OCI-LY3 (cell line): Measurements from ENCODE around the gene CCDC90B.
"Not testable (repeated sequence)": the region's sequence is repeated elsewhere in the genome, so short reads cannot be mapped to it uniquely, and the experiment has no call there.

ENCODE experiments used
- H2AFZ ChIP-seq: fragments of 200-600, 300-600 bp; shearing (Covaris generic); 2 replicates; pipeline ENCODE4 v1.6.0; 2014; ENCODE audit warnings: antibody characterized with exemption, low read depth, low read length
- H3K27ac ChIP-seq: fragments of 200-600, 300-600 bp; sonication (generic); 2 replicates; pipeline ENCODE4 v1.5.1; 2014; ENCODE audit warnings: mild to moderate bottlenecking, low read length, moderate library complexity, mixed read lengths
- H3K27me3 ChIP-seq: fragments of 200-600, 300-600 bp; sonication (generic); 2 replicates; pipeline ENCODE4 v1.6.1; 2014; ENCODE audit warnings: low read depth, low read length, mixed read lengths
- H3K36me3 ChIP-seq: fragments of 200-600, 300-600 bp; sonication (generic); replicated peaks from 2 replicates; pipeline ENCODE3; 2014; ENCODE audit warnings: low read depth, low read length, mixed read lengths
- H3K4me1 ChIP-seq: fragments of 300-600, 200-600 bp; sonication (generic); 2 replicates; pipeline ENCODE4 v1.6.1; 2014; ENCODE audit warnings: low read length, mixed read lengths
- H3K4me2 ChIP-seq: fragments of 200-600, 300-600 bp; sonication (generic); 2 replicates; pipeline ENCODE4 v1.6.1; 2014; ENCODE audit warnings: low read length, mixed read lengths
- H3K4me3 ChIP-seq: fragments of 300-600, 200-600 bp; sonication (generic); 2 replicates; pipeline ENCODE4 v1.5.1; 2014; ENCODE audit warnings: antibody characterized with exemption, mild to moderate bottlenecking, low read length, moderate library complexity
- H3K79me2 ChIP-seq: fragments of 300-600, 200-600 bp; shearing (Covaris generic); 2 replicates; pipeline ENCODE4 v1.6.1; 2014; ENCODE audit warnings: mild to moderate bottlenecking, low read length, mixed read lengths
- H3K9ac ChIP-seq: fragments of 300-600, 200-600 bp; shearing (Covaris generic); 2 replicates; pipeline ENCODE4 v1.6.0; 2014; ENCODE audit warnings: mild to moderate bottlenecking, low read length, moderate library complexity
- H3K9me3 ChIP-seq: fragments of 200-600, 300-600 bp; shearing (Covaris generic); 2 replicates; pipeline ENCODE4 v1.6.1; 2014; ENCODE audit warnings: low read length, mixed read lengths; ENCODE audit not compliant: insufficient read depth
- H4K20me1 ChIP-seq: fragments of 200-600, 300-600 bp; sonication (generic); 2 replicates; pipeline ENCODE4 v1.6.1; 2016; ENCODE audit warnings: low read length, mixed read lengths; ENCODE audit not compliant: insufficient read depth
- CTCF ChIP-seq: fragments of 200-600, 300-600 bp; sonication (generic); IDR thresholded peaks from 2 replicates; pipeline ENCODE4 v1.5.1; 2014; ENCODE audit warnings: antibody characterized with exemption, low read length, low read depth
- EZH2phosphoT487 ChIP-seq: fragments of 200-600 bp; shearing (Covaris generic); IDR thresholded peaks from 2 replicates; pipeline ENCODE4 v1.6.1; 2018; ENCODE audit warnings: antibody characterized with exemption, mixed run types, low read depth

The CCDC90B gene

GRCh38 chr11:83280256-83280655 lies 5.9 kb downstream of the CCDC90B start:
- Histone ChIP-seq H3K4me1 (peaks cover 11% of the 10 kb centered on the region), H2AFZ (no peak overlapping the region), H4K20me1 (no peaks in the 10 kb centered on the region), H3K27me3 (no peaks in the 10 kb centered on the region), H3K4me3 (no peak overlapping the region), H3K79me2 (peaks cover 14% of the 10 kb centered on the region), H3K9ac (no peak overlapping the region), H3K36me3 (peaks cover 3% of the 10 kb centered on the region), H3K9me3 (no peaks in the 10 kb centered on the region), H3K27ac (no peak overlapping the region), H3K4me2 (no peak overlapping the region)
- no peak for TF ChIP-seq EZH2phosphoT487
- TF ChIP-seq CTCF = no peak

GRCh38 chr11:83278351-83278750 lies 7.8 kb downstream of the CCDC90B start:
- H3K9ac ChIP-seq = no peak overlapping the region
- no peaks in the 10 kb centered on the region for H4K20me1 ChIP-seq
- H3K27me3 ChIP-seq = no peaks in the 10 kb centered on the region
- H3K9me3 ChIP-seq = no peaks in the 10 kb centered on the region
- TF ChIP-seq CTCF (no peak), EZH2phosphoT487 (no peak)
- no peaks in the 10 kb centered on the region for H3K4me1 ChIP-seq
- H3K4me3 ChIP-seq = no peak overlapping the region
- no peak overlapping the region for H3K4me2 ChIP-seq
- H3K79me2 ChIP-seq = no peaks in the 10 kb centered on the region
- no peak overlapping the region for H3K27ac ChIP-seq
- H2AFZ ChIP-seq = no peak overlapping the region
- peaks cover 6% of the 10 kb centered on the region for H3K36me3 ChIP-seq

GRCh38 chr11:83275888-83276641 lies 10.1 kb downstream of the CCDC90B start:
- H3K36me3 ChIP-seq = peaks cover 15% of the 10 kb centered on the region
- H3K4me3 ChIP-seq = no peak overlapping the region
- H3K27me3 ChIP-seq = no peaks in the 10 kb centered on the region
- H3K27ac ChIP-seq = no peak overlapping the region
- no peaks in the 10 kb centered on the region for H3K9me3 ChIP-seq
- H3K9ac ChIP-seq = no peak overlapping the region
- no peak for TF ChIP-seq EZH2phosphoT487
- no peak for TF ChIP-seq CTCF
- H2AFZ ChIP-seq = no peak overlapping the region
- H4K20me1 ChIP-seq = no peaks in the 10 kb centered on the region
- H3K4me1 ChIP-seq = no peaks in the 10 kb centered on the region
- H3K4me2 ChIP-seq = no peak overlapping the region
- H3K79me2 ChIP-seq = no peaks in the 10 kb centered on the region

- H3K27me3 ChIP-seq = no peaks in the 10 kb centered on the region
- no peak overlapping the region for H2AFZ ChIP-seq
- peaks cover 12% of the 10 kb centered on the region for H3K36me3 ChIP-seq
- H3K4me2 ChIP-seq = no peak overlapping the region
- H3K4me1 ChIP-seq = no peaks in the 10 kb centered on the region
- no peak overlapping the region for H3K27ac ChIP-seq
- H3K9ac ChIP-seq = no peak overlapping the region
- no peaks in the 10 kb centered on the region for H4K20me1 ChIP-seq
- H3K4me3 ChIP-seq = no peak overlapping the region
- H3K9me3 ChIP-seq = no peaks in the 10 kb centered on the region
- H3K79me2 ChIP-seq = no peaks in the 10 kb centered on the region
- TF ChIP-seq EZH2phosphoT487 (no peak), CTCF (no peak)
These were observed 13.5 kb downstream of the CCDC90B start for GRCh38 chr11:83272627-83273026.

GRCh38 chr11:83271734-83272133 lies 14.4 kb downstream of the CCDC90B start:
- H3K79me2 ChIP-seq, H3K27ac ChIP-seq, H2AFZ ChIP-seq, H3K4me2 ChIP-seq, H3K27me3 ChIP-seq, H3K9ac ChIP-seq, H3K4me3 ChIP-seq, H3K4me1 ChIP-seq, H4K20me1 ChIP-seq, H3K9me3 ChIP-seq: not testable (repeated sequence)
- peaks cover 12% of the 10 kb centered on the region for H3K36me3 ChIP-seq

- H3K36me3 ChIP-seq = peaks cover 12% of the 10 kb centered on the region
- not testable (repeated sequence) for H2AFZ ChIP-seq, H3K9me3 ChIP-seq, H3K79me2 ChIP-seq, H3K27ac ChIP-seq, H4K20me1 ChIP-seq, H3K4me2 ChIP-seq, H3K27me3 ChIP-seq, H3K4me1 ChIP-seq, H3K4me3 ChIP-seq, H3K9ac ChIP-seq
These were observed 17.1 kb downstream of the CCDC90B start for GRCh38 chr11:83269080-83269479.
